HG03432 (cell line): Measurements from ENCODE around the gene ADD2.
"Not testable (repeated sequence)": the region's sequence is repeated elsewhere in the genome, so short reads cannot be mapped to it uniquely, and the experiment has no call there.

Experiments used
- ATAC-seq: cut with Tn5 transposase; IDR thresholded peaks from one replicate; pipeline ENCODE4 v1.9.1; 2021; ENCODE audit warnings: mild to moderate bottlenecking, moderate library complexity; ENCODE audit not compliant: unreplicated experiment

The ADD2 gene

DNA sequence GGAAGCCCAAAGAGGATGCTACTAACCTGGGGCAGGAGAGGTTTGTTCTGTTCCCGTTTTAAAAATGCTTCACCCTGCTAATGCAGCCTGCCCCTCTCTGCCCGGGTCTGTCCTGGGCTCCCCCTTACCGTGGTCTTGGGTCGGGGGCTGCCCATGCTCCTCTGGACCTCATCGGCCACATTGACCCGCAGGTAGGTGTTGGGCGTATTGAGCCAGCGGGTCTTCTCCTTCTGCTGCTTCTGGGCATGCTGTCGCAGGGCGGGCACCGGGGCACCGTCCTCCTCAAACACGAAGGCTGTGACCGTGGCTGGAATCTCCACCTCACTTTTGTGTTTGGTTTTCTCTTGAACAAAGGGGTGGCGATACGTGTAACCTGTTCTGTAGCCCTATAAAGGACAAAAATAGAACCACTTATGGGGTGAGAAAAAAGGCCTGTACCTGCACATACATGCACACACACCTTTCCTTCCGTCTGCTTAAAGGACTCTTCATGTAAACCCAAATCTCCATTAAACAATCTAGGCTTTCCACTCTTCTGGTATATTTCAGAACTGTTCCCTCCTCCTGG is 89.3 kb downstream of the ADD2 start:
- no peak for ATAC-seq

DNA sequence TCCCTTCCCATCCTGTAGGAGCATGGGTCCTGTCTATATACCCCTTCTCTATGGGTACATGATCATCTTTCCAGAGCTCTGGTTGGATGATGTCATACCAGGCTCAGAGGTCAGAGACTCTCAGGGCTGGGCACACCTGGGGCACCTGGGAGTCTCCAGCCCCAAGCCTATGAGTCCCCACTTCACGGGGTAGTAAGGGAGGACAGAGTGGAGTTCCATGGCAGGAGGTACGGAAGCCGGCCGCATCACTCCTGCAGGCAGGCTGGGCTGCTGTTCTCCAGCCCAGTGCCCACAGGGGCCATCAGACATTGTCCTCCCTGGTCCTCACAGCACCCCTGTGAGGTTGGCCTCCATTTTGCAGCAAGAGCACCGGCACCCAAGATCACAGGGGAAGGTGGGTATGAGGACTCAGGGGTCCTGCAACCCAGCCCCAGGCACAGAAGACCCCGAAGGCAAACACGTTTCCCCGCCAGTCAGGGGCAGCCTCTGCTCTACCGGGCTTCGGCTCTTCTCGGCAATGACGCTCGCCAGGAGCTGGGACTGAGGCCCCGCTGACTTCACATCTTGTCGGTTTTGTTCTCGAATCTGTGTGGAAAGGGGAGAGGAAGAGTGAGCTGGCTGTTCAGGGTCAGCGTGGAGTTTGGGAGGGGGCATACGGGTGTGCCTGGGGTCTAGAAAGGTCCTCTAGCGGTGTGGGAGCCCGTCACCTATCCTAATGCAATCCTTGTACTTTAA is 91.5 kb downstream of the ADD2 start:
- ATAC-seq, result no peak

DNA sequence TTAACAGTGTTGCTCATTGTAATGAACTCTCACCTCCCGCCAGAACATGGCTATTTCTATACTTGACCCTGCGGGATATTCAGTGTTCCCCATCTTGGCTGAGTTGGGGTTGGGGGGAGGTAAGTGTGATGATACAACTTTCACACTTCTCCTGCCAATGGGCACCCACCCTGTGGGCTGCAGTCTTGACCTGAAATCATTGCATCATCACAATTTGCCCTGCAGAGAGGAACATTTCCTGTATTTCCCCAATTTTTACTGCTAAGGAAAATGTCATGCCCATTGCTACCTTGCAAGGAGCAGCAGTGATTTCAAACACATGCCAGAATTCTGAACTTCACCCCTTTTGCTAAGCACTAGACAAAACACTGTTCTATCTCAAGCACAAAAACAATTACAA is 92.1 kb downstream of the ADD2 start:
- no peak for ATAC-seq

DNA sequence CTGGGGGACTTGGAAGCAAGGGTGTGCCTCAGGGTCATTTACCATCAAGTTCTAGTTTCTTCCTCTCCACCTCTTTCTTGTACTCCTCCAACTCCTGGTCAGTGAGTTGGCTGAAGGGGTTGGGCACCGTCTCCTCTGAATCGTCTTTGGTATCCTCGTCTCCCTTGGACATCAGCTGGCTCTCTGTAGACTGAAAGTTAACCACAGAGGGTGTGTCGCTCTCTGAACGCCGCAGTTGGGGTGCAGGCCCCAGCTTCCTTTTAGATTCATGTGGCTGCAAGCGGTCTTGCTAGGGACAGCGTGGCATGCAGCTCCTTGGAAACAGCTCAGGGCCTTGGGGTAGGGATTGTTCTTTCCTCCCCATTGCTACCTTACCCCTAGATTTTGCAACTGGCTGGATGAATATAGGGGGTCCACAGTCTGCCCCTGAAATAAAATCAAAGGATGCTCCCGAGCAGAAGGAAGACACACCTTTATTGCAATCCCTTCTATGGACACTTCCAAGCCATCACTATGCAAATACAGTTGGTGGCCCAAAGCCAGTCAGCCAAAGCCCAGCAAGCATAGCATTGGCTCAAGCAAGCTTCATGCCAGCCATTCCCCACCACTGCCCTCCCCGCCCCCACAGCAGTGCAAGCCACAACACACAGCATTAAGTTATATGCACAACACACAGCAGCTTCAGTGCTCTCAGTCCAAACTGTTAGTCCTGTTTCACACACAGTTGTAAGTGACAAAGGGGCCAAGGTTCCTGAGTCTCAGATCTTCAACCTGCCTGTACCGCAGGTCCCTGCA is 93.2 kb downstream of the ADD2 start:
- ATAC-seq, result no peak

- ATAC-seq, result no peak
Observed at GRCh38 chr2:70673041-70673647, 94.9 kb downstream of the ADD2 start.

DNA sequence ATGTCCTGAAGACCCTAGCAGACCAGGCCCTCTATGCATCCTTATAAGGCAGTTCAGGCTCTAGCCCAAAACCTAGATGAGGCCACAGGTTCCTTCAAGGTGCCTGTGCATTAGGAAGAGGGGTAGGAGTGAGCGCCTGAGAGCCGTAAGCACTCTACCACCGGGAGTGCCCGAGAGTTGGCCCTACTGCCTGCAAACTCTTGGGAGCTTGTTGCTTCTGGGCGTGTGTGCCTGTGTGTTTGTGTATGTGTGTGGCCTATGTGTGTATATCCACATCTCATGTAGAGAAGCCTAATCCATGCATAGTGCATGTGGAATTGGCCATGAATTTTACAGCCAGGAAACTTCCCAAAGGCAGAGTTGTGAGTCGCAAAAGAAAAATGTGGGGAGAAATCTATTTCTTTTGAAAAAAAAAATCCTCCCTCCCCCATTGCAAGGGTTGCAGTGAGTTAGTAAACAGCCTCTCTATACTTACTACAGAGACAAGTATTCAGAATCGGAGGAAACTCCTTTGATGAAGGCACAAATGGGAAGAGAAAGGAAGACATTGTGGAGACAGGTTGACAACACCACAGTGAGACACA is 96.8 kb downstream of the ADD2 start:
- ATAC-seq, result no peak

GRCh38 chr2:70670626-70671025 is 97.4 kb downstream of the ADD2 start:
- no peak for ATAC-seq

GRCh38 chr2:70670202-70670601 is 97.8 kb downstream of the ADD2 start:
- no peak for ATAC-seq

DNA sequence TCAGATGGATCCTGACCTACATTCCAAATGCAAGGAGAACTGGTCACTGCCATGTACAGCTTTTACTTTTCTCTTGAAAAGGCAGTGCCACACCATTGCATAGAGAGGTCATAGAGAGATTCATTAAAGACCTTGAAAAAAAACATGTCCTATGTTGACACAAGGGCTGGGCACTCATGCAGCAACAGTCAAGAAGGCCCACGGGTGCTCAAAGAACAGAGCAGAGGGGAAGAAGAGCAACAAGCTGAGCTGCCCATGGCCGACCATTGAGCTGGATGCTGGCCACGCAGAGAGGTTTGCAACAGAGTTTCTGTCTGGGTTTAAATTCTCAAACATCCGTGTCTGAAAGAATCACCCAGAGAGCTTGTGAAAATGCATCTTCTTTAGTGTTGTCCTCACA is 99.1 kb downstream of the ADD2 start:
- no peak for ATAC-seq

GRCh38 chr2:70668432-70668831 is 99.6 kb downstream of the ADD2 start:
- no peak for ATAC-seq

GRCh38 chr2:70664525-70664924 is 103.5 kb downstream of the ADD2 start:
- ATAC-seq, result no peak

GRCh38 chr2:70663411-70663810 is 104.6 kb downstream of the ADD2 start:
- ATAC-seq, result no peak

DNA sequence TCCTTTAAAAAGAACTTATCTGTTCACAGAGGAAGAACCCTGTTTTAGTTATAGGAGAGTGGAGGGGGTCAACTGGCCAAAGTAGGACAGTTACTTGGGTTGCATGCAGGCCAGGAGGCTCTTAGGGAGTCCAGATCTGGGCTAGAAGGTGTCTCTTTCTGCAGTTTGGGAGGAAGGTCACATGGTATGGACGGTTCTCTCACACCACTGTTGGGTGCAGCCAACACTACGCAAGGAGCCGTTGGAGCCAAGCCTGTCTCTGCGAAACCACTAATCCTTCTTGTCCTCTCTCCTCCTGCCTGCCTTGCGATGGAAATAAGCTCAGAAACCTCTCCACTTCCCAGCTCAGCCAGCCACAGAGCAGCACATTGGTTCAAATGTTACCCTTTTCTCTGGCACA is 108.4 kb downstream of the ADD2 start:
- ATAC-seq, result no peak

GRCh38 chr2:70658476-70658875 is 109.5 kb downstream of the ADD2 start:
- no peak for ATAC-seq

DNA sequence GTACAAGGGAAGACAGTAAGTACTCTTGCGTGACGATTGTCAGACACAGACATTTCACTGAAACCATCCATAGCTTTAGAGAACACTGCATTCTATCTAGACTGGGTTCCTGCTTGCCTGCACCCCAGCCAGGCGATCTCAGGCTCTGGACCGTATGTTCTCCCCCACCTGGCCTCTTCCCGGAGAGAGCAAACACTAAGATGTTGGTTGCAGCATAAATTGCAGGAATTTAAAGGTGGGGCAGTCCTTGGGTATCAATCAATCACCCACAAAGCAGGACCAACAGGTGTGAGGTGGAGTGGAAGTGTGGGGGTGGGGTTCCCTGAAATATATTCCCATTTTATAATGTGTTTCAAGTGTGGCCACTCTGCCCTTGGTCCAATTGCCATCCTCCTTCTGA is 110.8 kb downstream of the ADD2 start:
- ATAC-seq, result no peak

DNA sequence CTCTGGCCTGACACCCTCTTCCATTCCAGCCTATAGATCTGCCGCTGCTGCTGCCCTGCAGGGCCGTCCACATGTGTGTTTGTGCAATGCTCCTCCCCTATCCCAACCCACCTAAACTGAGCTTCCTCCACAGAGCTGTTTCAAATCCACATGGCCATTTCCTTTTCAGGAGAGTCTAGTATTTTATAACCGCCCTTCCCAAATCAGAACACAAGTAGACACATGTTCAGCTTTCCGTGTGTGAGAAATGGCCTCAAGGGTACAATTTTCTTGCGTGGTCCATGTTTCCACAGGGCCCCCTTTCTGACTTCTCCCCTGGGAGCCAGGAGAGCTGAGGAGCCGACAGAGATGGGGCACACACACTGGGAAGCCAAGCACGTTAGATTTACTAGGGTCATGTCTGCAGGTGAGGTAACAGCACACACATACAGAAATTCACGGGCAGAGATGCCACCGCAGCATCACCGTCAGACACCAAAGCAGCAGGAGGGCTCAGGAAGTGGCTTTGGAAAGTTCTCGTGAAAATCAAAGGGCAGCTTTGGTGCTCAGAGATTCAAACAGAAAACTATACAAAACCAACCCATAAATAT is 111.5 kb downstream of the ADD2 start:
- no peak for ATAC-seq

GRCh38 chr2:70655786-70656185 is 112.2 kb downstream of the ADD2 start:
- ATAC-seq, result no peak

DNA sequence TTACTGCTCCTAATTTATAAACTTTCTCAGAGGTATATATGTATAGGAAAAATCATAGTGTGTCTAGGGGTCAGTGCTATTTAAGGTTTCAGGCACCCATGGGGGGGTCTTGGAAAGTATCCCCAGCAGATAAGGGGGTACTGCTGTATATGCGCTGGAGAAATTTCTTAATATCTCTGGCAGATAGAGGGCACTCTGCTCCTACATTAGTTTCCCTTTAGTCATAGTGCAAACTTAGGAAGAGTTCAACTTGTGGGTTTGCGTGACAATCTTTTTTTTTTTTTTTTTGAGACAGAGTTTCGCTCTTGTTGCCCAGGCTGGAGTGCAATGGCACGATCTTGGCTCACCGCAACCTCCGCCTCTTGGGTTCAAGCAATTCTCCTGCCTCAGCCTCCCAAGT is 112.8 kb downstream of the ADD2 start:
- ATAC-seq, result not testable (repeated sequence)

- no peak for ATAC-seq
Observed at GRCh38 chr2:70651727-70652126, 116.3 kb downstream of the ADD2 start.

GRCh38 chr2:70651014-70651413 is 117.0 kb downstream of the ADD2 start:
- ATAC-seq, result no peak

- ATAC-seq, result no peak
Observed at GRCh38 chr2:70648961-70649360, 119.0 kb downstream of the ADD2 start.
